Astrocyte (in vitro differentiated cells and primary cell): ENCODE data around the gene SGCD. TPM values are rescaled to one million over a fixed set of nuclear protein-coding genes. Genes with fewer than 3 reads are reported as not detected.

ENCODE experiments used
- DNase-seq: peaks from one replicate; pipeline ENCODE4 v3.0.0-alpha.2; 2010; ENCODE audit warnings: low read depth
- FAIRE-seq: peaks from 2 replicates; lab custom pipeline; 2011; peaks lifted over from hg19 to GRCh38; lab: Jason Lieb, UNC
- H2AFZ ChIP-seq: 2 replicates; pipeline ENCODE4 v1.6.0; 2012; ENCODE audit warnings: low read depth, low read length, inconsistent platforms
- H3K27ac ChIP-seq: 2 replicates; pipeline ENCODE4 v1.5.1; 2011; ENCODE audit warnings: low read depth, low read length, inconsistent platforms
- H3K27me3 ChIP-seq: 2 replicates; pipeline ENCODE4 v1.6.0; 2011; ENCODE audit warnings: low read length, inconsistent platforms; ENCODE audit not compliant: insufficient read depth
- H3K36me3 ChIP-seq: 2 replicates; pipeline ENCODE4 v1.5.1; 2011; ENCODE audit warnings: low read length, inconsistent platforms; ENCODE audit not compliant: insufficient read depth
- H3K4me1 ChIP-seq: 2 replicates; pipeline ENCODE4 v1.5.1; 2011; ENCODE audit warnings: low read length, inconsistent platforms; ENCODE audit not compliant: insufficient read depth
- H3K4me2 ChIP-seq: 2 replicates; pipeline ENCODE4 v1.6.0; 2012; ENCODE audit warnings: low read length, inconsistent platforms
- H3K4me3 ChIP-seq: 2 replicates; pipeline ENCODE4 v1.5.1; 2011; ENCODE audit warnings: low read depth, mild to moderate bottlenecking, low read length, inconsistent platforms; ENCODE audit not compliant: insufficient read depth
- H3K79me2 ChIP-seq: 2 replicates; pipeline ENCODE4 v1.6.0; 2012; ENCODE audit warnings: mild to moderate bottlenecking, low read length, inconsistent platforms; ENCODE audit not compliant: insufficient read depth
- H3K9ac ChIP-seq: 2 replicates; pipeline ENCODE4 v1.6.0; 2012; ENCODE audit warnings: mild to moderate bottlenecking, low read length, inconsistent platforms
- H3K9me3 ChIP-seq: 2 replicates; pipeline ENCODE4 v1.5.1; 2012; ENCODE audit warnings: low read depth, mild to moderate bottlenecking, low read length, inconsistent platforms; ENCODE audit not compliant: insufficient read depth
- H4K20me1 ChIP-seq: 2 replicates; pipeline ENCODE4 v1.6.0; 2012; ENCODE audit warnings: low read length, inconsistent platforms; ENCODE audit not compliant: insufficient read depth
- H3K27ac Mint-ChIP-seq: one replicate; pipeline ENCODE4 v1.8.0; 2021; ENCODE audit warnings: mild to moderate bottlenecking, mixed read lengths; ENCODE audit not compliant: unreplicated experiment
- H3K27me3 Mint-ChIP-seq: one replicate; pipeline ENCODE4 v1.8.0; 2021; ENCODE audit warnings: low read depth, mixed read lengths; ENCODE audit not compliant: unreplicated experiment
- H3K36me3 Mint-ChIP-seq: one replicate; pipeline ENCODE4 v1.8.0; 2021; ENCODE audit warnings: low read depth, mixed read lengths; ENCODE audit not compliant: unreplicated experiment
- H3K4me1 Mint-ChIP-seq: one replicate; pipeline ENCODE4 v1.8.0; 2021; ENCODE audit warnings: low read depth, mixed read lengths; ENCODE audit not compliant: unreplicated experiment
- H3K4me3 Mint-ChIP-seq: one replicate; pipeline ENCODE4 v1.8.0; 2021; ENCODE audit warnings: mild to moderate bottlenecking, moderate library complexity, mixed read lengths; ENCODE audit not compliant: unreplicated experiment
- H3K9me3 Mint-ChIP-seq: one replicate; pipeline ENCODE4 v1.8.0; 2021; ENCODE audit warnings: mild to moderate bottlenecking, mixed read lengths; ENCODE audit not compliant: unreplicated experiment
- CTCF ChIP-seq: IDR thresholded peaks from 2 replicates; pipeline ENCODE4 v1.5.1; 2011; ENCODE audit warnings: low read depth, mild to moderate bottlenecking, inconsistent platforms, low read length, moderate library complexity; ENCODE audit not compliant: insufficient read depth
- EZH2 ChIP-seq: IDR thresholded peaks from 2 replicates; pipeline ENCODE4 v1.6.1; 2012; ENCODE audit warnings: mild to moderate bottlenecking, low read length, inconsistent platforms; ENCODE audit not compliant: insufficient read depth
- total RNA-seq: library from RNA; stranded (reverse); gene quantifications from 2 replicates; pipeline ENCODE4 v1.2.1, GENCODE V29; 2021

SGCD gene
- total RNA-seq, 1 donor from 2014 or later = 2.9 TPM

- Mint-ChIP-seq H3K9me3 (peaks cover 2% of the 10 kb centered on the region), H3K27me3 (no peaks in the 10 kb centered on the region), H3K36me3 (no peaks in the 10 kb centered on the region), H3K4me3 (no peak overlapping the region), H3K4me1 (no peaks in the 10 kb centered on the region), H3K27ac (no peak overlapping the region)
- no peak for DNase-seq
- H3K4me2 ChIP-seq = no peak overlapping the region
- no peak overlapping the region for H3K4me3 ChIP-seq
- H3K4me1 ChIP-seq = no peaks in the 10 kb centered on the region
- H3K27me3 ChIP-seq = no peaks in the 10 kb centered on the region
- no peaks in the 10 kb centered on the region for H3K9me3 ChIP-seq
- H3K36me3 ChIP-seq = no peaks in the 10 kb centered on the region
- TF ChIP-seq CTCF (no peak), EZH2 (no peak)
- FAIRE-seq = no peak
- no peak overlapping the region for H2AFZ ChIP-seq
- H3K27ac ChIP-seq = no peak overlapping the region
- H3K9ac ChIP-seq = no peak overlapping the region
- no peaks in the 10 kb centered on the region for H3K79me2 ChIP-seq
- H4K20me1 ChIP-seq = no peaks in the 10 kb centered on the region
Measured at GRCh38 chr5:156556666-156557406, 229.9 kb downstream of the SGCD start.

GRCh38 chr5:156560002-156560401, 233.0 kb downstream of the SGCD start:
- Histone ChIP-seq H3K4me2 (no peak overlapping the region), H3K9me3 (no peaks in the 10 kb centered on the region), H3K36me3 (no peaks in the 10 kb centered on the region), H3K4me1 (no peaks in the 10 kb centered on the region), H3K79me2 (no peaks in the 10 kb centered on the region), H3K4me3 (no peak overlapping the region), H3K9ac (no peak overlapping the region), H3K27me3 (no peaks in the 10 kb centered on the region), H2AFZ (no peak overlapping the region), H4K20me1 (no peaks in the 10 kb centered on the region), H3K27ac (no peak overlapping the region)
- no peak for DNase-seq
- FAIRE-seq = no peak
- H3K27ac Mint-ChIP-seq = no peak overlapping the region
- H3K9me3 Mint-ChIP-seq = no peaks in the 10 kb centered on the region
- TF ChIP-seq EZH2 (no peak), CTCF (no peak)
- H3K36me3 Mint-ChIP-seq = no peaks in the 10 kb centered on the region
- H3K4me3 Mint-ChIP-seq = no peak overlapping the region
- no peaks in the 10 kb centered on the region for H3K4me1 Mint-ChIP-seq
- H3K27me3 Mint-ChIP-seq = no peaks in the 10 kb centered on the region

GRCh38 chr5:156561651-156562050, 234.7 kb downstream of the SGCD start:
- H3K27ac ChIP-seq = no peak overlapping the region
- no peak overlapping the region for H3K4me3 ChIP-seq
- no peak overlapping the region for H3K9ac ChIP-seq
- no peak for TF ChIP-seq EZH2
- no peak for TF ChIP-seq CTCF
- no peaks in the 10 kb centered on the region for H3K27me3 ChIP-seq
- Mint-ChIP-seq H3K27me3 (no peaks in the 10 kb centered on the region), H3K9me3 (no peaks in the 10 kb centered on the region), H3K4me3 (no peak overlapping the region), H3K4me1 (no peaks in the 10 kb centered on the region), H3K36me3 (no peaks in the 10 kb centered on the region), H3K27ac (no peak overlapping the region)
- H3K9me3 ChIP-seq = no peaks in the 10 kb centered on the region
- FAIRE-seq (no peak), DNase-seq (no peak)
- no peaks in the 10 kb centered on the region for H4K20me1 ChIP-seq
- no peak overlapping the region for H2AFZ ChIP-seq
- no peaks in the 10 kb centered on the region for H3K4me1 ChIP-seq
- H3K4me2 ChIP-seq = no peak overlapping the region
- H3K36me3 ChIP-seq = no peaks in the 10 kb centered on the region
- no peaks in the 10 kb centered on the region for H3K79me2 ChIP-seq
